Measurements from ENCODE around the gene PINLYP. TPM values are rescaled to one million over a fixed set of nuclear protein-coding genes. Genes with fewer than 3 reads are reported as not detected.
A peak's percentile ranks its signal among the peaks of the same experiment; 100 is the strongest.

Gene PINLYP
- total and polyA plus RNA-seq, 9 of the 15 experiments (the other 6 are each of a cell fraction or from before 2014, with no cell fraction given): 1.00 to 6.7 (median 2.2) TPM

- TF ChIP-seq AFF1 (IDR thresholded peaks at IDR 0.05; ENCODE audit: low read depth in 1 of 2, partially characterized antibody in 2 of 2) (no peak), ARID1B (IDR thresholded peaks at IDR 0.05) (peak; percentile 71), CHD7 (IDR thresholded peaks at IDR 0.05; ENCODE audit: low read depth, low read length) (no peak), HLTF (IDR thresholded peaks at IDR 0.05) (peak; percentile 35; the same call in 1 of the 2 replicates), TCF3 (CRISPR knock-in tag; IDR thresholded peaks at IDR 0.05) (peak; percentile 41; the same call in 1 of the 2 replicates), GATAD2A (IDR thresholded peaks at IDR 0.05) (0 out of 2 replicates have a peak, but pooled peaks have one; percentile 38), SPI1 (IDR thresholded peaks at IDR 0.05; ENCODE audit: borderline replicate concordance, low read depth, low read length) (0 out of 2 replicates have a peak, but pooled peaks have one; percentile 4), HDAC1 (IDR thresholded peaks at IDR 0.05) (peak in 1 of 2 experiments; percentile 44; a peak in 1 of 4 replicates), EHMT2 (IDR thresholded peaks at IDR 0.05) (no peak)
Observed at GRCh38 chr19:43620061-43621001, 44.7 kb downstream of the PINLYP start (continued).

All from K562 (cell line).